Lung (tissue), 12 donors: ENCODE measurements around the gene MYO3B. TPM values are rescaled to one million over a fixed set of nuclear protein-coding genes. Genes with fewer than 3 reads are reported as not detected.

Experiments used
- ATAC-seq: fragments of 200-7000 bp; cut with Tn5 transposase; one replicate; pipeline ENCODE4 v1.9.1; 2020; ENCODE audit warnings: moderate number of reproducible peaks; ENCODE audit not compliant: insufficient read depth, low FRiP score
- DNase-seq, 3 donors: peaks; one replicate each; pipeline ENCODE4 v3.0.0-alpha.2; 2013 to 2017
- H3K27ac ChIP-seq, 2 donors: one replicate each; pipeline ENCODE4 v1.5.1; 2013; ENCODE audit warnings: mild to moderate bottlenecking in 2 of 2, moderate library complexity in 2 of 2, control low read depth in 1 of 2, inconsistent platforms in 1 of 2, low read depth in 1 of 2, low read length in 1 of 2
- H3K27me3 ChIP-seq, 3 donors: one replicate each; pipeline ENCODE4 v1.5.1; 2013; ENCODE audit warnings: low read length in 2 of 3; ENCODE audit not compliant: control insufficient read depth in 3 of 3, insufficient read depth in 3 of 3
- H3K36me3 ChIP-seq, 4 donors: one replicate each; pipeline ENCODE4 v1.5.1; 2013; ENCODE audit warnings: low read length in 4 of 4, mild to moderate bottlenecking in 1 of 4, moderate library complexity in 1 of 4; ENCODE audit not compliant: control insufficient read depth in 4 of 4, insufficient read depth in 4 of 4
- H3K4me1 ChIP-seq, 5 donors: one replicate each; pipeline ENCODE4 v1.5.1; 2013; ENCODE audit warnings: low read length in 5 of 5, mild to moderate bottlenecking in 2 of 5, moderate library complexity in 1 of 5; ENCODE audit not compliant: control insufficient read depth in 5 of 5, insufficient read depth in 5 of 5
- H3K4me3 ChIP-seq: one replicate; pipeline ENCODE4 v1.5.1; 2013; ENCODE audit warnings: mild to moderate bottlenecking, control low read depth, moderate library complexity
- H3K9ac ChIP-seq, 2 donors: one replicate each; pipeline ENCODE4 v1.5.1; 2013; ENCODE audit warnings: low read length in 2 of 2, control low read depth in 1 of 2; ENCODE audit not compliant: insufficient read depth in 1 of 2
- H3K9me3 ChIP-seq, 4 donors: one replicate each; pipeline ENCODE4 v1.5.1; 2013; ENCODE audit warnings: low read length in 3 of 4, mild to moderate bottlenecking in 1 of 4, moderate library complexity in 1 of 4; ENCODE audit not compliant: control insufficient read depth in 4 of 4, insufficient read depth in 3 of 4
- WGBS, 2 donors: extraction: QIAGEN DNeasy Blood & Tissue Kit; methylation state at CpG; one replicate each; pipeline ENCODE4 v1.1.7; 2013; 5-methylcytosine and 5-hydroxymethylcytosine counted together
- polyA plus RNA-seq, 2 donors: library from polyadenylated mRNA; stranded (reverse); fragments of 200-250 nt; gene quantifications; one replicate each; pipeline ENCODE4 v1.2.1, GENCODE V29; 2013
- total RNA-seq, 2 donors: library from RNA; depleted of rRNA in 1 of 2; stranded (reverse); fragments of >200 nt in 1 of 2; gene quantifications; one replicate each; pipeline ENCODE4 v1.2.1, GENCODE V29; 2014 to 2021
- TF ChIP-seq, protein P1 (sequence below): IDR thresholded peaks from 2 replicates; pipeline ENCODE4 v1.5.1; 2012; ENCODE audit warnings: mild to moderate bottlenecking; ENCODE audit errors: control extremely low read depth, extremely low read depth
- donor health status: control.
- donor health status: control.
- donor health status: Bipolar disorder and iron deficiency.
- donor health status: healthy.
- donor health status: DM: yes; HTN: yes; CAD: no.

The MYO3B gene
- total and polyA plus RNA-seq, 4 donors, result 0.03 to 0.82 (median 0.05) TPM; not detected in 1

DNA sequence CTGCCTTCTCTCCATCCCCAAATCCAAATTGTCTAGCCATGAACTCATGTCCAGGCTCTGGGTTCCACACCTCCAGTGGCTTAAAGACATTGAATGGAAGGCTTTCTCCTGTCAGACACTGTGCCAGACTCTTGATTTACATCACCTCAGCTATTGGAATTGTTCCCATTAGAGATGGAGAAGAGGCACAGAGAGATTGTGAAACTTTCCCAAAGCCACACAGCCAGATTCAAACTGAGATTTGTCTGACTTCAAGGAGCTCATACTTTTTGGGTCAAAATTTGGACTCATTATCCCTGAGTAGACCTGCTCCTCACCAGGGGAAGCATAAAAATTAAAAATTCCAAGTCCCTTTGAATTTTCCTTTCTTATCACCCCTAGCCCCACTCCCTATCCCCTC, 18.9 kb upstream of the MYO3B start:
- ATAC-seq, result no peak
- TF ChIP-seq, protein P1, sequence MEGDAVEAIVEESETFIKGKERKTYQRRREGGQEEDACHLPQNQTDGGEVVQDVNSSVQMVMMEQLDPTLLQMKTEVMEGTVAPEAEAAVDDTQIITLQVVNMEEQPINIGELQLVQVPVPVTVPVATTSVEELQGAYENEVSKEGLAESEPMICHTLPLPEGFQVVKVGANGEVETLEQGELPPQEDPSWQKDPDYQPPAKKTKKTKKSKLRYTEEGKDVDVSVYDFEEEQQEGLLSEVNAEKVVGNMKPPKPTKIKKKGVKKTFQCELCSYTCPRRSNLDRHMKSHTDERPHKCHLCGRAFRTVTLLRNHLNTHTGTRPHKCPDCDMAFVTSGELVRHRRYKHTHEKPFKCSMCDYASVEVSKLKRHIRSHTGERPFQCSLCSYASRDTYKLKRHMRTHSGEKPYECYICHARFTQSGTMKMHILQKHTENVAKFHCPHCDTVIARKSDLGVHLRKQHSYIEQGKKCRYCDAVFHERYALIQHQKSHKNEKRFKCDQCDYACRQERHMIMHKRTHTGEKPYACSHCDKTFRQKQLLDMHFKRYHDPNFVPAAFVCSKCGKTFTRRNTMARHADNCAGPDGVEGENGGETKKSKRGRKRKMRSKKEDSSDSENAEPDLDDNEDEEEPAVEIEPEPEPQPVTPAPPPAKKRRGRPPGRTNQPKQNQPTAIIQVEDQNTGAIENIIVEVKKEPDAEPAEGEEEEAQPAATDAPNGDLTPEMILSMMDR, result no peak

DNA sequence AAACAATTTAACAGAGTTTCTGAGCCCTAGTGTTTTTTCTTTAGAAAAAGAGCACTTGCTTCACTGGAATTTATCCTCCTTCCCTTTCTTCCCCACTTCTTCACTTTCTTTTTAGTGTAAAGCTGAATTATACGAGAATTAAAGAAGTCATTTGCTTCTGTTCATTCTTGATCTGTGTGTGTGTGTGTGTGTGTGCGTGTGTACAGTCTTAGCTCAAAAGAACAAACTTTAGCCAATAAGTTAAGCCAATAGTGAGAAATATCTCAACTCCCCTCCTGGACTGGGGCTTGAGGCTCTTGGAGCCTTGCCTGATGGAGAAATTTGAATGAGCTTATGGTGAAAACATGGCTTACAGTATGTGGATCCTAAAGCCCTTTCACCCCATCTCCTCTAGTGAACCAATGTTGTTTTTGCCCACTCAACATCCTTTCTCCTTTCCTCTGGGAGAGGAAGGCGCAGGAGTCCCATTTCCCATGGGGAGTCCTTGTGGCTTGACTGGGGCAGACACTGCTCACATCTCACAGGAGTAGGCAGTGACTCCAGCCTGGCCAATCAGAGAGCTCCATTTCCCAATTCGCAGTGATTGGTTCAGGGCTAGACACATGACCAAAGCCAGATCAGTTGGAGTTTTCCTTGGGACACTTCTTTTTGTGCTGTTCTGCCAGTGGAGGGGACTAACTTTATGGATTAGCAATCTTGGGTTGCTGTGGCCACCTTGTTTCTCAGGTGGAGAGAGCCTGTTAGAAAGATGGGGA, 16.3 kb upstream of the MYO3B start:
- no peak for DNase-seq
- H3K36me3 ChIP-seq, result no peaks in the 10 kb centered on the region
- no peak overlapping the region for H3K27ac ChIP-seq
- TF ChIP-seq, protein P1, result no peak
- no peak overlapping the region for H3K4me3 ChIP-seq
- H3K27me3 ChIP-seq, result no peaks in the 10 kb centered on the region
- H3K9me3 ChIP-seq, result no peaks in the 10 kb centered on the region
- 92% methylated on average over 4 of the region's 4 CpGs for WGBS, 2 donors
- no peaks in the 10 kb centered on the region for H3K4me1 ChIP-seq
- no peak overlapping the region for H3K9ac ChIP-seq
- ATAC-seq, result no peak

More for the DNA sequence above, 18.9 kb upstream of the MYO3B start:
- Histone ChIP-seq H3K27ac (no peak overlapping the region), H3K9me3 (no peaks in the 10 kb centered on the region), H3K36me3 (no peaks in the 10 kb centered on the region), H3K4me3 (no peak overlapping the region), H3K4me1 (peaks cover 0 to 10% (median 0%) of the 10 kb centered on the region in 5 donors), H3K27me3 (no peaks in the 10 kb centered on the region), H3K9ac (no peak overlapping the region)
- DNase-seq, result no peak

DNA sequence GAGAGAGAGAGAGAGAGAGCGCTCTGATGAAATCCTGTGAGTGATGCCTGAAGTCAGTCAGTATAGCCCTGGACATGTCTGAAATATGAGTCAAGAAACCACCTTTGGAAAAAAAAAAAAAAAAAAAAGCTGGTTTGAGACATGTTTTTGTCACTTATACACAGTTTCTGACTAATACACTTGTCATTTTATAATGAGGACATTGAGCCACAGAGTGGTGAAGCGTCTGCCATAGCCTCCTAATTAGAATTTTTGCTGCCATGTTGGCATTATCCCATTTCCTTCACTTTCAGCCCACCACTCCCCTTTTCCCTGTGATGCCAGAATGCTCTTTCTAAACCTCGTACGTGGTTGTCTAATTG, 15.7 kb upstream of the MYO3B start:
- no peak for DNase-seq
- no peak for ATAC-seq
- no peaks in the 10 kb centered on the region for H3K4me1 ChIP-seq
- no peaks in the 10 kb centered on the region for H3K36me3 ChIP-seq
- H3K9ac ChIP-seq, result no peak overlapping the region
- TF ChIP-seq, protein P1, result no peak
- no peak overlapping the region for H3K27ac ChIP-seq
- H3K9me3 ChIP-seq, result no peaks in the 10 kb centered on the region
- no peaks in the 10 kb centered on the region for H3K27me3 ChIP-seq
- 93 to 96% methylated on average over 4 of the region's 4 CpGs for WGBS, 2 donors
- H3K4me3 ChIP-seq, result no peak overlapping the region
